IPS DF 6.9 (cell line): Measurements from ENCODE around the gene AXIN1.

Source experiments
- DNase-seq: peaks from one replicate; pipeline ENCODE4 v3.0.0-alpha.2; 2013; ENCODE audit warnings: low read depth, low spot score
- H3K27ac ChIP-seq: one replicate; pipeline ENCODE4 v1.5.1; 2013; ENCODE audit warnings: low read length, control low read depth
- H3K27me3 ChIP-seq: 2 replicates; pipeline ENCODE4 v1.6.1; 2013; ENCODE audit warnings: mild to moderate bottlenecking, low read length; ENCODE audit not compliant: control insufficient read depth, insufficient read depth
- H3K36me3 ChIP-seq: 2 replicates; pipeline ENCODE4 v1.6.1; 2013; ENCODE audit warnings: low read length; ENCODE audit not compliant: control insufficient read depth, insufficient read depth
- H3K4me1 ChIP-seq: 2 replicates; pipeline ENCODE4 v1.6.1; 2013; ENCODE audit warnings: low read length; ENCODE audit not compliant: control insufficient read depth, insufficient read depth
- H3K4me3 ChIP-seq: 2 replicates; pipeline ENCODE4 v1.5.1; 2013; ENCODE audit warnings: mild to moderate bottlenecking, low read length
- H3K9me3 ChIP-seq: 2 replicates; pipeline ENCODE4 v1.6.1; 2013; ENCODE audit warnings: low read length, inconsistent platforms; ENCODE audit not compliant: control insufficient read depth, insufficient read depth
- WGBS: extraction: QIAGEN DNeasy Blood & Tissue Kit; methylation state at CpG from one replicate; pipeline ENCODE4 v1.1.7; 2013; ENCODE audit warnings: mixed read lengths, missing lambda C conversion rate; ENCODE audit not compliant: insufficient read length, insufficient coverage; 5-methylcytosine and 5-hydroxymethylcytosine counted together

AXIN1 gene

DNA sequence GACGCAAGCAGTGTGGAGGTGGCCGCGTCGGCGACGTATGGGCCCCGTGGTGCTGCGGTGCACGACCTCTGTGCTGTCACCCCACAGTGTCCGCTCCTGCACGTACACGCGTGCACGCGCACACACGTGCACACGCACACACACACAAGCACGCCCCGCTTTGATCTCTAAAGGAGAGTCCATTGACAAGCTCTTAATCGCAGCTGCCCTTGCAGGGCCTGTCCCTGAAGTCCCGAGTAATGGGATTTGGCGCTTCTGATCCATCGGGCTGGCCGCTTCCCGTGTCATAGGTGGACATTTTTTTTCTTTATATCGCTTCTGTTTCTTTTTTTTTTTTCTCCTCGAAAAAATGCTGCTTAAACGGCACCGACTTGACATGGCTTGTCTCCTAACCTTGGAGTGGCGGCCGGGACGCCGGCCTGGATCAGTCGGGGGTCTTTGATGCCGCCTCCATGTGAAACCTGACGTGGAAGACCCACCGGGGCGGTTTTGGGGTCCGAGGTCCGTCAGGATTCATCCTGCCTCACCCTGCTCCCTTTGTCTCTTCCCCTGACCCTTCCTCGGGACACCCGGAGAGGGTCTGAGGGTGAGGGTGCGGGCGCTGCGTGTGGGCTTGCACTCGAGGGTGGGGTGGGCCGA lies 8.3 kb upstream of the AXIN1 start:
- no peak overlapping the region for H3K4me3 ChIP-seq
- no peaks in the 10 kb centered on the region for H3K9me3 ChIP-seq
- H3K27me3 ChIP-seq, result no peaks in the 10 kb centered on the region
- no CpG with 5 or more reads among the region's 47 CpGs for WGBS
- no peaks in the 10 kb centered on the region; the same call in 1 of the 2 replicates for H3K36me3 ChIP-seq
- no peak for DNase-seq
- peaks cover 2% of the 10 kb centered on the region; the same call in 1 of the 2 replicates for H3K4me1 ChIP-seq
- H3K27ac ChIP-seq, result no peak overlapping the region

DNA sequence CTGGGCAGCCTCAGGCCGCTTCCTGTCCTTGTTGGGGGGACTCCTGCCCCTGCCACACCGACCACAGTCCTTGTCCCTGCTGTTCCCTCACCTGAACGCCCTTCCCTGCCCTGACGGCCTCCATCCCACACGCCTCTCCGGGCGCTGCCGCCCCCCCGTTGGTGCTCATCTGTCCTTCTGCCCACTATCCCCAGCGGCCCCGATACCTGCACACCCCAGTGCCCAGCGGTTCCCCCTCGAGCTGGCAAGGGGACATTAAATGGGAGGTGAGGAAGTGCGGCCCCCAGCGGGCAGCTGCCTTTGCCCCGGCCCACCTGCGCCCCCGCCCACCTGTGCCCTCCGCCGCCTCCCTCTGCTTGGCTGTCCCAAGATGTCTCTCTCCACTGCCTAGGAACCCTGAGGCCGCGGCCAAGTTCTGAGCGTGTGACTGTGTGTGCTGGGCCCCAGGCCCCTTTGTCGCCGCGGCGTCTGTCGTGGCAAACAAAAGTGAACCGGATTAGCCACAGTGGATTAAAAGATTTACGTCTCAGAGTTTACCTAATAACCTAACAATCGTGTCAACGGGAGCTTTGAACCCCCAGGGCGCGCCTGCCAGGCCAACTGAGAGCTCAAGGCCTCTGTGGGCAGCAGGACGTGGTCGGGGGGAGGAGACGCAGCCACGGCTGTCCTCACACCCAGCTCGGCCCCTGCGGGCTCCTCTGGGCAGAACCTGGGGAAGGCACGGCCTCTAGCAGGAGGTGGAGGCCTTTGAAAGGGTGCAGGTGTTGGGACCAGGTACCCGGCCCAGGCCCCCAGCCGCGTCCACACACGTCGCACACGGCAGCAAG lies 7.6 kb upstream of the AXIN1 start:
- no peak overlapping the region for H3K4me3 ChIP-seq
- no peak for DNase-seq
- H3K9me3 ChIP-seq, result no peaks in the 10 kb centered on the region
- no peaks in the 10 kb centered on the region; the same call in 1 of the 2 replicates for H3K36me3 ChIP-seq
- WGBS, result no CpG with 5 or more reads among the region's 47 CpGs
- no peaks in the 10 kb centered on the region for H3K27me3 ChIP-seq
- H3K27ac ChIP-seq, result no peak overlapping the region
- peaks cover 2% of the 10 kb centered on the region; the same call in 1 of the 2 replicates for H3K4me1 ChIP-seq

DNA sequence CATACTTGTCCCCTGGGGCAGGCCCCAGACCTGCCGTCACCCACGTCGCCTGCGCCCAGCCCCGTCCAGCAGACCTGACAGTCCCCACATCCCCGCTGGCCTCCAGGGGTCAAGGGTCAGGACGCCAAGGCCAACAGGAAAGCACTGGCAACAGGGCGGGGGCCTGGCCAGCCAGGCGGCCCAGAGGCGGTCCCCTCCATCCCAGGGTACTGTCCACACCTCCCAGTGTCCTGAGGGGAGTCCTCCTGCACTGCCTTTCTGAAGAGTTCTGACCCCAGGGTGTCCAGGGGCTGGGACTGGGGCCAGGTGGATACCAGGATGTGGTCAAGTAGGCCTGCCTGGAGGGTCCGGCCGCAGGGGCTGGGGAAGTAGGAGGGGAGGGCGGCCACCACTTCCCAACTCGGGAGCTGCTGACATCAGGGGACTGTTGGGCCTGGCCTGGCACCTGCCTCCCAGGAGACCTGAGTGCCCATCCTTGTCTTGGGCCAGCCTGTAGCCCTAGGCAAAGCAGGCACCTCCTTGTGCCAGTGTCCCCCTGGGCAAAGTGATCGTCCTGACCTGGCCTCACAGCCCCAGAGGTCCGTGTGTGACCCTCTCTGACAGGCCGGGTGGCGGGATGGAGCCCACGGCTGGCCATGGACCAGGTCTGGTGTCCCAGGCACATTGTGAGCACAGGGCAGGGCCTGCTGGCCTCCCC lies 6.7 kb upstream of the AXIN1 start:
- H3K4me3 ChIP-seq, result no peak overlapping the region

DNA sequence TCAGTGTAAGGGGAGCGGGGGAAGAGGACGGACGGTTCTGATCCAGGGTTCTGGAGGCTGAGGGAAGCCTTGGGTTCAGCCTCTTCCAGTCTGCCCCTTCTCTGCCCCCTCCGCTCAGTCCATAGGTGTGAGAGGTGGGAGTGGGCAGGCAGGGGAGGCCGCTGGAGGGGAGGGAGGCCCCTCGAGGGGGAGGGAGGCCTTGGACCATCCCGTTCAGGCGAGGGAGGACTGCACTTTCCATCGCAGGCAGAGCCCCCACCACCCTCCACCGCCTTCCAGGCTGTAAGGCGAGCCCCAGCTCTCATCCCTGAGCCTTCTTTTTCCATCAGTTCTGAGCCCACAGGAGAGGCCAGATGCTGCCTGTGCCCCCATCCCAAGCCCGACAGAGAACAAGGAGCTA lies 4.2 kb upstream of the AXIN1 start:
- Histone ChIP-seq H3K4me3 (no peak overlapping the region), H3K27me3 (no peaks in the 10 kb centered on the region), H3K27ac (no peak overlapping the region), H3K9me3 (no peaks in the 10 kb centered on the region), H3K4me1 (no peaks in the 10 kb centered on the region; the same call in 1 of the 2 replicates), H3K36me3 (no peaks in the 10 kb centered on the region; the same call in 1 of the 2 replicates)
- no peak for DNase-seq
- WGBS, result no CpG with 5 or more reads among the region's 12 CpGs

More for the DNA sequence above, 6.7 kb upstream of the AXIN1 start:
- Histone ChIP-seq H3K27me3 (no peaks in the 10 kb centered on the region), H3K4me1 (peaks cover 2% of the 10 kb centered on the region; the same call in 1 of the 2 replicates), H3K27ac (no peak overlapping the region), H3K36me3 (no peaks in the 10 kb centered on the region; the same call in 1 of the 2 replicates), H3K9me3 (no peaks in the 10 kb centered on the region)
- DNase-seq, result no peak
- WGBS, result no CpG with 5 or more reads among the region's 19 CpGs

DNA sequence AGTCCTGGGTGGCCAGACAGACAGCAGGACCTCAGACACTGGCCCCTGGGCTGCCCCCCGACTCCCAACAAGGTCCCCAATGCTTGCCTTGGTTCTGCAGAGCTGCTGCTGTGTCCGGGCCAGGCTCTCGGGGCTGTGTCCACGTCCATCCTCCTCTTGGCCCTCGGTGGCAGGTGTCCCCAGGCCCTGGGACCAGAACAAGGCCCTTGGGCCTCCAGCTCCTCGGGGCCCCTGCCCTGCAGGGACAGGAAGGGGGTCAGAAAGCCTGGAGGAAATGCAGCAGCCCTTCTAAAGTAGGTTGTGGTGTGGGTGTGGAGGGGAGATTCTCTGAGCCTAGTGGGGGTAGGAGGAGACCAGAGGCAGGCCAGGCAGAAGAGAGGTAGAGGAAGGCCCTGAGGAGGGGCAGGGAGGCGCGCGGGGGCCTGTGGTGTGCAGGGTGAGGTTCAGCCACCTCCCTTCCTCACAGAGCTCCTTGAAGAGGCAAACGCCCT lies 2.5 kb upstream of the AXIN1 start:
- no peaks in the 10 kb centered on the region for H3K9me3 ChIP-seq
- no peak overlapping the region for H3K27ac ChIP-seq
- H3K4me3 ChIP-seq, result no peak overlapping the region
- no peaks in the 10 kb centered on the region for H3K27me3 ChIP-seq
- H3K36me3 ChIP-seq, result no peaks in the 10 kb centered on the region
- H3K4me1 ChIP-seq, result no peaks in the 10 kb centered on the region; the same call in 1 of the 2 replicates
- WGBS, result no CpG with 5 or more reads among the region's 10 CpGs
- DNase-seq, result no peak

DNA sequence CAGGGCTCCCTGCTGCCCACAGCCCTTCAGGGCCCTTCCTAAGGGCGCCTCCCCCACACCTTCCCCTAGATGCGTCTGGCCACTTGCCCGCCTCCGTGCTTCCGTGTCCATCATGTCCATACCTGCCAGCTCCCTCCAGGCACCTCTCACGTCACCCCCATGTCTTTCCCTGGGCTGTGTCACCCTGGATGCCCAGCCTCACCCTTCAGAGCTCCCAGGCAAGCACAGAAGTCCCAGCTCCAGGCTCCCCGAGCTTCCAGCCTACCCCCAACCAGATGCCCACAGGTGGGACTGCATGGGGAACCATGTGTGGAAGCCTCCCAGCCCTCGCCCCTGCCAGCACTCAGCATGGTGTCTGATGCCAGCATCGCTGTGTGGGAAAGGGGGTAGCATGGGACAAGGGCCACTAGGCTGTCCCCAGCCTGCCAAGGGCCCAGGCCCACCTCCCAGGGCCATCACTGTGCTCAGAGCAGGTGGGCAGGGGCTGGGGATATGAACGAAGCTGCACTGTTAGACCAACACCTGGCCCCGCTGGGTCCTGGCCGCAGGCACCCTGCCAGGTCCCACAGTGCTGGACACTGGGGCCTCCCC lies 1.9 kb upstream of the AXIN1 start:
- Histone ChIP-seq H3K4me3 (no peak overlapping the region), H3K27ac (no peak overlapping the region), H3K9me3 (no peaks in the 10 kb centered on the region)

DNA sequence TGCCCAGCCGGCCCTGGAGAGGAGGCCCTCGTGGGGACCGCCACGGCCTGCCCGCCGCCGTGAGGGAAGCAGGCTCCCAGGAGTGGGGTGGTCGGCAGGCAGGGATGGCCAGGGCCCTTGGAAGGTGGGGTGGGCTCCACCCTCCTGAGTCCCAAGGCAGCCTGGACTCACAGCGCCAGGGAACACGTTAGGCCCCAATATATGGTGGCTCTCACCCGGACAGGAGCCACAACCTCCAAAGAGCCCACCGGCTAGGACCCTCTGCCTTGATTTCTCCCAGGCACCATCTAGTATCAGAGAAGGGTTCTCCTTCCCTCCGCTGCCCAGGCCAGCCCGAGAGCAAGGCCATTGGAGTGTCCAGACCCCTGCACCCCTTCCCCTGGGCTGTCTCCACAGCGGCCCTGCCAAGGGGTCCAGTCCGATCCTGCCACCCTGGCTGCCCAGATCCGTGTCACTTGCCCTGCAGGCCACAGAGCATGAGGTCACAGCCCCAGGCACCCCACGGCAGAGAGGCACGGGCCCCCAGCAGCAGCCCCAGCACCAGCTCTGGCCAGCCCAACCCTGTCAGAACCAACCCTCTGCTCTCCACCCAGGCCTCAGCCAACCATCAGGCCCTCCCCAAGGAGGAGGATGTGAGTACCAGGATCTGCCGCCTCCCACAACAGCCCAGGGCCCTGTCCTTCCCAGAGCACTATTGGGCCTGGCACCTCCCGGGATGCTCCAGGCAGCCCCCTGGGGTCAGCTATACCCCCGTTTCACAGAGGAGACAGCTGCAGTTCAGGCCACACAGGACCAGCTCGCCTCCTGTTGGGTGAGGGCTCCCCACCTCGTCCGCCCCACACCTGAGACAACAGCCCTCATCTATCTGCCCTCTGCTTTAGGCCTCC lies 1.1 kb upstream of the AXIN1 start:
- no peak overlapping the region for H3K27ac ChIP-seq
- peak overlapping the region; percentile 41; the same call in 1 of the 2 replicates for H3K4me3 ChIP-seq
- H3K27me3 ChIP-seq, result no peaks in the 10 kb centered on the region
- no peak for DNase-seq
- no CpG with 5 or more reads among the region's 25 CpGs for WGBS
- no peaks in the 10 kb centered on the region for H3K4me1 ChIP-seq
- no peaks in the 10 kb centered on the region for H3K9me3 ChIP-seq
- no peaks in the 10 kb centered on the region for H3K36me3 ChIP-seq

More for the DNA sequence above, 1.9 kb upstream of the AXIN1 start:
- H3K36me3 ChIP-seq, result no peaks in the 10 kb centered on the region
- DNase-seq, result no peak
- H3K27me3 ChIP-seq, result no peaks in the 10 kb centered on the region
- no CpG with 5 or more reads among the region's 12 CpGs for WGBS
- no peaks in the 10 kb centered on the region for H3K4me1 ChIP-seq

DNA sequence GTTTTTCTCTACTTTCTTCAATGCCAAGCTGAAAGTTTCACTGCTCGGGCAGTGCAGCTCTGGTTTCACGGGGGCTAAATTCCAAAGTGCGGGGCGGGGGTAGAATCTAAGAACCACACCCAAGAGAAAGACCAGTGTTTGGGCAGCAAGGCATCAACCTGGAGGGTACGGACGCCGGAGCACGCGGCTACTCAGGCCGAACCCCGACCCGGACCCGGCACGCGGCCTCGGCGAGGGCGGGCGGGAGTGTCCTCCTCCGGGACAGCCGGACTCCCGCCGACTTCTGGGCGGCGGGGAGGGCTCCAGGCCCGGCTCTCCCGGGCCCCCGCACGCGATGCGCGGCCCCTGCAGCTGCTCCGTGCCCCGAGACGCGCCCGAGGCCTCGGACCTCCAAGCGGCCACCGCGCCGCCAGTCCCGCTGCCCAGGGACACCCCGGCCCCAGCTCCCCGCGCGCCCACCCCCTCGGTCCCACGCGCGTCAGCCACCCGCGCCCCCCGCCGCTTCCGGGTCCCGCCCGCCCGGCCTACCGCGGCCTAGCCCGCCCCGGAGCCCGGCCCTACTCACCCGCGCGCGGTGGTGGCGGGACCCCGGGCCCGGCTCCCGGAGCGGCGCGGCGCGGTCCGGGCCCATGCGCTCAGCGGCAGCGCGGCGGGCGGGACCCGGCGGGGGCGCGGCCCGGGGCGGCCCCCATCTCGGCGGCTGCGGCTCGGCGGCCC lies 561 bp downstream of the AXIN1 start:
- no CpG with 5 or more reads among the region's 95 CpGs for WGBS
- no peak overlapping the region for H3K27ac ChIP-seq

DNA sequence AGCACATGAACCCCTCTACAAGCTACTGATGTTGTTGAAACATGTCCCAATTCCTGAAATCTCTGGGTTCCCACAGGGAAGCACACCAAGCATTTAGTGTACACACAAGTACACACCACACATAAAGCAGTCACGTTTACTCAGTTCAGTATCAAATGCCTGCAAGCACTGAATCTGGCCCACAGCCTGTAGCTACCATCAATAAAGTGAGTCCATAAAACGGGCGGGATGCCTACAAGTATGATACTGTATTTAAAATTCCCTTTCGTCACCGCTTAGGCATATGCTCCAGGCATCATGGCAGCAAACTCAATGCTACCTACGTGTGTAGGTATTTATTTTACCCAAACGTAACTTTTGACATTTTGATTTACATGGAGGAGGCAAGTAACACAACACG lies 2.3 kb downstream of the AXIN1 start:
- DNase-seq, result no peak
- H3K27ac ChIP-seq, result no peak overlapping the region
- no peaks in the 10 kb centered on the region for H3K27me3 ChIP-seq
- WGBS, result no CpG with 5 or more reads among the region's 8 CpGs
- 0 out of 2 replicates have a peak, but pooled peaks cover 4% of the 10 kb centered on the region for H3K36me3 ChIP-seq
- H3K4me1 ChIP-seq, result no peaks in the 10 kb centered on the region
- H3K9me3 ChIP-seq, result no peaks in the 10 kb centered on the region
- H3K4me3 ChIP-seq, result no peak overlapping the region

More for the DNA sequence above, 561 bp downstream of the AXIN1 start:
- no peaks in the 10 kb centered on the region for H3K36me3 ChIP-seq
- no peaks in the 10 kb centered on the region for H3K9me3 ChIP-seq
- DNase-seq, result no peak
- peak overlapping the region; percentile 75 for H3K4me3 ChIP-seq
- no peaks in the 10 kb centered on the region for H3K27me3 ChIP-seq
- no peaks in the 10 kb centered on the region for H3K4me1 ChIP-seq
